Tibial nerve (tissue), 4 donors: ENCODE data around the gene CLDN14. TPM values are rescaled to one million over a fixed set of nuclear protein-coding genes. Genes with fewer than 3 reads are reported as not detected.
A peak's percentile ranks its signal among the peaks of the same experiment; 100 is the strongest.

Experiments used
- DNase-seq, 2 donors: peaks; one replicate each; pipeline ENCODE4 v3.0.0-alpha.2; 2019; ENCODE audit warnings: low spot score in 2 of 2
- H3K27ac ChIP-seq, 4 donors: fragments of 200-600 bp; sonication (generic) in 3 of 4; one replicate each; pipeline ENCODE4 v1.5.1; 2017 to 2019; ENCODE audit warnings: mild to moderate bottlenecking in 1 of 4
- H3K27me3 ChIP-seq, 2 donors: fragments of 200-600 bp; sonication (generic) in 1 of 2; one replicate each; pipeline versions ENCODE4 v1.5.1 to v1.6.0; 2017 to 2019
- H3K36me3 ChIP-seq, 3 donors: fragments of 200-600 bp; sonication (generic); one replicate each; pipeline ENCODE4 v1.5.1; 2018 to 2019
- H3K4me1 ChIP-seq, 4 donors: fragments of 200-600 bp; sonication (generic) in 3 of 4; one replicate each; pipeline ENCODE4 v1.5.1; 2017 to 2019
- H3K4me3 ChIP-seq, 4 donors: fragments of 200-600 bp; sonication (generic) in 3 of 4; one replicate each; pipeline ENCODE4 v1.5.1; 2017 to 2019; ENCODE audit warnings: mild to moderate bottlenecking in 1 of 4, moderate library complexity in 1 of 4
- H3K9me3 ChIP-seq, 4 donors: fragments of 200-600 bp; sonication (generic) in 3 of 4; one replicate each; pipeline ENCODE4 v1.5.1; 2017 to 2019
- CTCF ChIP-seq, 5 experiments: fragments of 200-600 bp in 3 of 5; fragments of 450-650 bp in 2 of 5; sonication (generic) in 3 of 5; IDR thresholded peaks; one replicate each; pipeline ENCODE4 v1.5.1; 2016 to 2019; ENCODE audit warnings: antibody characterized with exemption in 5 of 5, mild to moderate bottlenecking in 3 of 5, moderate library complexity in 2 of 5
- EP300 ChIP-seq, 2 donors: sonication (generic); formaldehyde crosslinking; IDR thresholded peaks; one replicate each; pipeline ENCODE4 v1.6.1; 2017; ENCODE audit warnings: antibody characterized with exemption in 2 of 2, mild to moderate bottlenecking in 1 of 2
- POLR2A ChIP-seq, 2 donors: fragments of 450-650 bp; IDR thresholded peaks; one replicate each; pipeline ENCODE4 v1.6.1; 2017; ENCODE audit warnings: antibody characterized with exemption in 2 of 2, mild to moderate bottlenecking in 2 of 2, moderate library complexity in 2 of 2
- WGBS, 2 donors: methylation state at CpG; one replicate each; pipeline ENCODE4 v1.1.5; 2018; 5-methylcytosine and 5-hydroxymethylcytosine counted together
- total RNA-seq, 4 donors: library from RNA; depleted of rRNA; stranded (reverse); fragments of >200 nt; gene quantifications; one replicate each; pipeline ENCODE4 v1.1.0, GENCODE V29; 2016

The CLDN14 gene
- total RNA-seq, 4 donors from 2014 or later = 1.3 TPM; not detected in 3

- Histone ChIP-seq H3K36me3 (no peaks in the 10 kb centered on the region), H3K27ac (no peak overlapping the region), H3K4me3 (no peak overlapping the region), H3K27me3 (peaks cover 0 to 6% of the 10 kb centered on the region in 2 donors), H3K4me1 (peaks cover 0 to 4% (median 0%) of the 10 kb centered on the region in 4 donors), H3K9me3 (no peaks in the 10 kb centered on the region)
- WGBS, 2 donors = 74 to 80% methylated on average over 9 of the region's 9 CpGs
- TF ChIP-seq POLR2A (IDR thresholded peaks at IDR 0.05) (no peak), CTCF (IDR thresholded peaks at IDR 0.05) (no peak), EP300 (IDR thresholded peaks at IDR 0.05) (no peak)
- DNase-seq = no peak
Measured at GRCh38 chr21:36507397-36508018, 27.6 kb upstream of the CLDN14 start.

GRCh38 chr21:36506482-36506881 is 26.6 kb upstream of the CLDN14 start:
- TF ChIP-seq CTCF (IDR thresholded peaks at IDR 0.05) = no peak
- no peak for TF ChIP-seq EP300 (IDR thresholded peaks at IDR 0.05)
- no peak for TF ChIP-seq POLR2A (IDR thresholded peaks at IDR 0.05)
- peaks cover 0 to 4% (median 0%) of the 10 kb centered on the region in 4 donors for H3K4me1 ChIP-seq
- WGBS, 2 donors = 53 to 56% methylated on average over 9 of the region's 9 CpGs
- H3K27me3 ChIP-seq = peaks cover 0 to 6% of the 10 kb centered on the region in 2 donors
- H3K9me3 ChIP-seq = no peaks in the 10 kb centered on the region
- H3K27ac ChIP-seq = no peak overlapping the region
- no peak overlapping the region for H3K4me3 ChIP-seq
- DNase-seq = no peak
- H3K36me3 ChIP-seq = no peaks in the 10 kb centered on the region

DNA sequence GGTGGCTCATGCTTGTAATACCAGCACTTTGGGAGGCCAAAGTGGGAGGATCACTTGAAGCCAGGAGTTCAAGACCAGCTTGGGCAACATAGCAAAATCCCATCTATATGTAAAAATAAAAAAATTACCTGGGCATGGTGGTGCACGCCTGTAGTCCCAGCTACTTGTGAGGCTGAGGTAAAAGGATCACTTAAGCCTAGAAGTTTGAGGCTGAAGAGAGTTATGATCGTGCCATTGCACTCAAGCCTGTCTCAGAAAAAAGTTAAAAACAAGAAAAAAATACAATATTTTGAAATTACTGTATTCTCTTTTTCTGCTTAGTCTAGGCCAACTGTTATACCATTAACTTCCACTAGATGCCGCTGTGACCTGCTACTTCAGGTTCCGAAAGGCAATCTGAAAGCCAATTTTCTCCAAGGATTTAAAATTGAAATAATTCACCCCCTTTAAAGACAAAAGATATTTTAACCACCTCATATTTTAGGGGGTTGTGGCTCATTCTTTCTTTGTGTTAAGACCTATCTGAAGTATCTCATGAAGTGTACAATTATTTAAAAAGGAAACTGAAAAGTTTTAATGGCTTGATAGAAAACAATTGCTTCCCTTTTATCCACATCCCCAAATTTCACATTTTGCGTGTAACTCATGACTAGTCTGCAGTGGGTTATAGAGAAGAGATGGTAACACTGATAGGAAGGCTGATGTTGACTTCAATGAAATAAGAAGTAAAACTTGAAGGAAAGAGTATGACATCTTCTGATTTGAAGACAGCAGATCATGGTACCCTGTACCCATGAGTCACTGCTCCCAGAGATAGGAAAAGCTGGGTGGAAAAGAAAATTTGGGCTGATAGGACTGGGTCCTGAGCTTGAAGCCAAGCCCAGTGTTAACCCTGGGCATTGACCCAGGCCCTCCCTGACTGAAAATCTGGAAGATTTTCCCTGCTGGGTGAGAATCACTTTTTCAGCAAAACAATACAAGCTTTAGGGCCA is 24.4 kb upstream of the CLDN14 start:
- WGBS, 2 donors = 32 to 33% methylated on average over 5 of the region's 5 CpGs
- TF ChIP-seq CTCF (IDR thresholded peaks at IDR 0.05) (peak; percentile 77 to 97 (median 87)), EP300 (IDR thresholded peaks at IDR 0.05) (no peak), POLR2A (IDR thresholded peaks at IDR 0.05) (no peak)
- Histone ChIP-seq H3K27ac (no peak overlapping the region), H3K27me3 (peaks cover 0 to 6% of the 10 kb centered on the region in 2 donors), H3K4me1 (peaks cover 0 to 4% (median 0%) of the 10 kb centered on the region in 4 donors), H3K4me3 (no peak overlapping the region), H3K9me3 (no peaks in the 10 kb centered on the region), H3K36me3 (no peaks in the 10 kb centered on the region)
- DNase-seq = peak in 1 of 2 donors; percentile 76

DNA sequence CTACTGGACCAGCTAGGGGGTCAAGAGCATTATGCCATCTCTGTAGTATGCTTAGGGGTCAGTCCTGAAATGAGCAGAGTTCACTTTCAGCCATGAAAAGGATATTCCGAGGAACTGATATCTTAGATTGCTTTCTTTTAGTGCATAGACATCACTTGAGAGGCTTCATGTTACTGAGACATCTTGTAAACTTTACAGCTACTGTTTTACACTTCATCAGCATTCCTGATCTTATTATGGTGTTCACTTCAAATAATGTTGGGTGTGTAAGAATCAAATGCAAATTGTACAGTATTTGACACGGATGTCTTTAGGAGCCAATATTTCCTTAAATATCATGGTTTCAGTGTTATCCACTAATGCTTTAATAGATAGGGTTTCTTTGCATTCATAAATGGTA is 22.4 kb upstream of the CLDN14 start:
- no peak for TF ChIP-seq EP300 (IDR thresholded peaks at IDR 0.05)
- no peak for TF ChIP-seq CTCF (IDR thresholded peaks at IDR 0.05)
- TF ChIP-seq POLR2A (IDR thresholded peaks at IDR 0.05) = no peak
- Histone ChIP-seq H3K36me3 (no peaks in the 10 kb centered on the region), H3K9me3 (no peaks in the 10 kb centered on the region), H3K27ac (no peak overlapping the region), H3K27me3 (peaks cover 0 to 6% of the 10 kb centered on the region in 2 donors), H3K4me1 (peaks cover 0 to 4% (median 0%) of the 10 kb centered on the region in 4 donors), H3K4me3 (no peak overlapping the region)
- DNase-seq = no peak
- whole genome bisulfite sequencing, 2 donors = 61 to 75% methylated on average over 2 of the region's 2 CpGs

DNA sequence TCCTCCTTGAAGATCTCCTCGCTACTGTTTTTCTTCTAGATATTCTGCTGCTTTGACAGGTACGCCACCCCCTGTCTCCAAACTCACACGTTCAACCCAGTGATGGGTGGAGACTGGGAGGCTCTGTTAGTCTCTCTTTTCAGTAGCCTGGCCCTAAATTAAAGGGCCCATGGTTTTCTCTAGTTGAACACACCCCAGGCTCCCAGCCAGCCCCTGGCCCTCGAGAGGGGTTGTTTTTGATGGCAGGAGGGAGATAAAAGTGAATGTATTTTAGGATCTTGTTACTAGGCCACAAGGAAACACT is 21.6 kb upstream of the CLDN14 start:
- Histone ChIP-seq H3K4me1 (peaks cover 0 to 4% (median 0%) of the 10 kb centered on the region in 4 donors), H3K27me3 (no peaks in the 10 kb centered on the region), H3K27ac (no peak overlapping the region), H3K4me3 (no peak overlapping the region), H3K9me3 (no peaks in the 10 kb centered on the region), H3K36me3 (no peaks in the 10 kb centered on the region)
- WGBS, 2 donors = 66 to 71% methylated on average over 4 of the region's 4 CpGs
- DNase-seq = no peak
- TF ChIP-seq CTCF (IDR thresholded peaks at IDR 0.05) (no peak), POLR2A (IDR thresholded peaks at IDR 0.05) (no peak), EP300 (IDR thresholded peaks at IDR 0.05) (no peak)
